NCI-H82 treated with DMSO at 0.1 percent for 48 hours (cell line): ENCODE results near the gene RASSF5.
A peak's percentile ranks its signal among the peaks of the same experiment; 100 is the strongest.

Experiments used
- DNase-seq: peaks from one replicate; lab custom pipeline; 2025; ENCODE audit not compliant: unreplicated experiment; lab: John Stamatoyannopoulos, UW

Gene RASSF5

GRCh38 chr1:206513312-206514111 lies 6.2 kb downstream of the RASSF5 start:
- DNase-seq: no peak

DNA sequence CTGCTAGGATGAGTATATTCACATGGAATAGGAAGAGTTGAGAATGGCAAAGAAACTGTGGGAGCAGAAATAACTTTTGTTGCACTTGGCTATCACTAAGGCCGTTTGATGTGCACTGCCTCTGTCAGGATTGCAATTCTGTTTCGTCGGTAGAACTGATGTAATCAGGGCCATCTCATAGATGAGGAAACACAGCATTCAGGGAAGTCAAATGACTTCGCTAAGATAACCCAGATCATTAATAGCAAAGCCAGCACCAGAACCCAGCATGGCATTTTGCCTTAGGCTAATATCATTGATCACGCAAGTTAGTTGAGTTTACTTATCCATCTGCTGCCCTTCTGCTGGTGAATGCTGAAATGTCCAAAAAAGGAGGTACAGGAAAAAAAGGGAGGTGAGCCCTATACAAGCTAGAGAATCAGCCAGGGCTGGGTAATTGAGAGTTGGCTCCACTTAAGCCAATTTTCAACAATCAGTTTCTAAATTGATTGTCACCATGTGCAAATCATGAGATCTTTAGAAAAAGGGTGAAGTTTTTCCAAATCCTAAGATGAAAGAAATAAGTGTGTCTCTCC lies 7.6 kb downstream of the RASSF5 start:
- DNase-seq: no peak

DNA sequence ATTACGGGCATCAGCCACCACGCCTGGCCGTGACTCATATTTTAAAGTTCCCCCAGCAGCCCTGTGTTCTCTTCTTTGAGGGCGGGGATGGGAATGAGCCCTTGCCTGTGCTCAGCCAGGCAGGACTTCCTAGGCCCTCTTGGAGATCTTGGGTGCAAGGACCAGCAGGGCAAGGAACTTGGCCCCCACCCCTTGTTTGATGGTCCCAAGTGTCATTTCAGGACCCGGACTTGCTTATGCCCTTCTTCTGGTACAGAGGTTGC lies 9.3 kb downstream of the RASSF5 start:
- DNase-seq: no peak

DNA sequence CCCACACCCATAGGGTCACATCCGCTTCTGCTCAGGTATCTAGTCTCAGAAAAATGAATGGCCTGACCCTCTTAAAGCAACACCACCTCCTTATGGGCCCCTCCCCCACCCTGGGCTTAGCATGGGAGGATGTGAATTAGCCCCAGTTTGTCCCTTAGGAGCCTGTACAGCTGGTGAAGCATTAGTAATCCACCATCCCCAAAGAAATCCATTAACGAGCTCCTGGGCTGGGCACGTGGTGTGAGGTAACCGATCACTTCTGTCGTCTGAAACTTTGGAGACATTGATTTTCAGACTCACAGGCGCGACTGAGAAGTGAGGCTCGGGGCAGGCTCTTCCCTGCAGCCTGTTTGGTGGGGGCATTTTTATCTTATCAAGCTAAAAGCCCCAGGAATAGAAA lies 10.5 kb downstream of the RASSF5 start:
- DNase-seq: peak; percentile 95

DNA sequence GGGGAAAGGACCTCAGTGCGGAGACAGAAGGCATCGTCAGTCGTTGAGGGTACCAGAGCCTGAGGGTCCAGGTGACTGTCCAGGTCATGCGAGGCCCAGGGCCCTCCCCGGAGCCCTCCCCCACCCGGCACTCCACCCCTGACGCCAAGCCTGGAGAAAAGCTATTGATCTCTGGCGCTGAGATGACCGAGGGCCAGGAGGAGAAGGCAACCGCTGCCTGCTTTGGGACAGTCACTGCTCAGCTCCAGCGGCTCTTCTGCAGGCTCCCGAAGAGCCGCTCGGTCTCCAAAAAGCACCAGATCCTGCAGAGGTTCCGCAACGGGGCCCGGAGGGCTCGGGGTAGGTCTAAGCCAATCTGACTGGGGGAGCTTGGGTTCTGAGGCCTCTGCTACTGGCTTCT lies 10.9 kb downstream of the RASSF5 start:
- no peak for DNase-seq

GRCh38 chr1:206518743-206519142 lies 11.4 kb downstream of the RASSF5 start:
- no peak for DNase-seq

DNA sequence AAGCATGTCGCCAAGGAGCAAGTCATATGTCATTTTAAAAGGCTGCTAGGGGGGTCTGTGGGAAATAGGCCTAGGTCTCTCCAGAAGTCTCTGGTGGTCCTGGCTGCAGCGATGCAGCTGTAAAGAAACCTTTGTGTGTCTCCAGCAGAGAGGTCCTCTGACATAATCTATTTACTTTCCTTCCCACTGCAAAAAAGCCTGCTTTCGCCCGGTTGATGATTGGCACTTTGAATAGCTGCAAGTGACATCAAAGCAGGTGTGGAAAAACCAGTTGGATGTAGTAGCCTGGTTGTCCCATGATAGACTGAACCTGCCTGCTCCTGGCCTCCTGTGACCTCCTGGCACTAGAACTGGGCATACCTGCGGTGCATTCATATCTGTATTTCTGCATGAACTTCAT lies 13.8 kb downstream of the RASSF5 start:
- no peak for DNase-seq

- no peak for DNase-seq
Observed at GRCh38 chr1:206521694-206522402, 14.5 kb downstream of the RASSF5 start.

DNA sequence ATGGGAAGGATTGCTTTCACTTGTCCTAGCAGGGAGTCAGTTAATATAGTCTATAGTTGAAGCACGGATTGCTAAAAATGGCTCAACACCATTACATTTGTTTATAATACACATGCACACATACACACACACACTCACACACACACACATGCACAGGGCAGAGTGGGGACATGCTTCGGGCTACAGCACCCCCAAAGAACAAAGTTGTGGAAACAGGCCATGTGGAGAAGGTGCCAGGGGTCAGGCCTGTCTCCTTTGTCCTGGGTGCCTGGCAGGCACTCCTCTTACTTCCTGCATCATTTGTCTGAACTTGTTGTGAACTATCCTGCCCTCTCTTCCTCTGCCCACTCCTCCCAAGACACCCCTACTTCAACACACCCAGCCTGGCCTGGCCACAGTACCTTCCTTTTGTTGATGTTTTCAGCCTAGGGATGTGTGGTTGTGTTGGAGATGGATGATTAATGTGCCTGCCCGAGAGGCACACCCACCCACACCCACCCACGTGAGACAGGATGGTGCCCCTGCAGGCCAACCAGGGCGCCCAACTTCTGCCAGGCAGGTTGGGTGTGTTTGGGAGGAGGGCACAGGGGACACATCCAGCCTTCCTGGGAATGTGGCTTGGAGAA lies 17.5 kb downstream of the RASSF5 start:
- DNase-seq: no peak

DNA sequence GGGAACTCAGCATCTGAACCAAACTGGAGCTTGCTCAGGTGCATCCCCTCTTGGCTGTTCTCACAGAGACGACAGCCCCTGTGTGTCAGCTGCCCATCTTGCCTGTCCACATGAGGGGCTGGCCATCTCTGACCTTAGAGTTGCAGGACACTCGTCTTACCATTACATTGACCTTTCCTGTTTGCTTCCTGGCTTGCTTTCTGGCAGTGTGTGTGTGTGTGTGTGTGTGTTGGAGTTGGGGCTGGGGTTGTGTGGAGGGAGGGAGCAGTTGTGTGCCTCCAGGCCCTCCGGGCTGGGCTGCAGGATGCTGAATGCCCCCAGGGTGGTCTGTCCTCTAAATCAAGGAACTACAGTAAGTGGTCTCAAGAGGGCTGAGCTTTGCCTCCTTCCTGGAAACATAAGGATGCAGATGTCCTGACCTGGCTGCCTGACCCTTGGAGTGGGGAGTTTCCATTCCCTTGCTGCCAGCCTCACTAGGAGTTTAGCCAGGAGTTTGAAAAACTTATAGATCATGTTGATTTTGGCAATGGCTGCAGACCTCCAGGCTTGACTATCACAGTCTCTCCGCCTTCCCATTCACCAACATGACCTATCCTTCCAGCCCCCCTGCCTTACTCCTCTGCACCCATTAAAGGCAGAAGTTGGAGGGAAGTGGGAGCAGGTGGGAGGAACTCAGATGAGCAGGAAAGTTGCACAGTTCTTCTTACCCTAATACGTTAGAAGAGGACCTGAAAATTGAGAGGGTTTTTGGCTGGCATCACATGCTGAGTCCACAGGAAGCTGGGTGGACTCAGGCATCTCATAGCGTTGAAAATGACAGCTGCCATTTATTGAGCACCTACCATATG lies 19.0 kb downstream of the RASSF5 start:
- DNase-seq: no peak

DNA sequence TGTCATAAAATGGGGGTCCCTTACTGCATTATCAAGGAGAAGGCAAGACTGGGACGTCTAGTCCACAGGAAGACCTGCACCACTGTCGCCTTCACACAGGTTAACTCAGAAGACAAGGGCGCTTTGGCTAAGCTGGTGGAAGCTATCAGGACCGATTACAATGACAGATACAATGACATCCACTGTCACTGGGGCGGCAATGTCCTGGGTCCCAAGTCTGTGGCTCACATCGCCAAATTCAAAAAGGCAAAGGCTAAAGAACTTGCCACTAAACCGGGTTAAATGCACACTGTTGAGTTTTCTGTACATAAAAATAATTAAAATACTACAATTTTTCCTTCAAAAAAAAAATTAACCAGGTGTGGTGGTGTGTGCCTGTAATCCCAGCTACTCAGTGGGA lies 22.1 kb downstream of the RASSF5 start:
- DNase-seq: no peak

DNA sequence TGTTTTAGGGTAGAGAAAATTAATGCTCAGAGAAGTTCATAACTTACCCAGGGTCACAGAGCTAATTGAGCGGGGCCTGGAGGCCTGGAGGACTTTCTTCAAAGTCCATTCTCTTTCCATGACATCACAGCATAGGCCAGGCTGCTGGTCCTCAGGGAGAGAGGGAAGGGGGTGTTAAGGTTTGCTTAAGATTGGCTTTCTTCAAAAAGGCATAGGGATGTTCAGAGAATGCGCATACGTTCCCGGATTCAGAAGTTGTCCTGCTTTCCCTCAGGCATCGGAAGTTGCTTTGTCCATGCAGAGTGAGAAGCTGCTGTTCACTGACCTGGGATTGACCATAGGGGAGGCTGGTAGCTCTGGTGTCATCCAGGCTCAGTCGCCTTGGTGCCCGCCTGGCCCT lies 25.0 kb downstream of the RASSF5 start:
- DNase-seq: no peak

DNA sequence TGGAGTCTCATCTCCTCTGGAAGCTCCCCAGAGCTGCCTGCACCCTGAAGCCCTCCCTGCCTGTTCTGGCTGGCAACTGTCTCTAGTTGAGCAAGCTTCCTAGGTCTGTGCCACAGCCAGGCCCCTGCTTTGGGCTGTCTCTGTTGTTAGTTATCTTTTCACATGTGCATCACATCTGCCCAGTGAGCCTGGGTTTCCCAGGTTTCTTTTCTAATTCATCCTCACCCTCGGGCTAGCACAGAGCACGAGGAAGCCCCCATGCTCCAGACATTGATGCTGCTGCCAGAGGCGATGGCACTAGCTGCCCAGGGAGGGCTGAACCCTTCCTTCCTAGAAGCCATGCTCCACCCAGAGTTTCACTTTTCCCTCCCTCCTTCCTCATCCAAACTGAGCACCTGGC lies 27.2 kb downstream of the RASSF5 start:
- no peak for DNase-seq

DNA sequence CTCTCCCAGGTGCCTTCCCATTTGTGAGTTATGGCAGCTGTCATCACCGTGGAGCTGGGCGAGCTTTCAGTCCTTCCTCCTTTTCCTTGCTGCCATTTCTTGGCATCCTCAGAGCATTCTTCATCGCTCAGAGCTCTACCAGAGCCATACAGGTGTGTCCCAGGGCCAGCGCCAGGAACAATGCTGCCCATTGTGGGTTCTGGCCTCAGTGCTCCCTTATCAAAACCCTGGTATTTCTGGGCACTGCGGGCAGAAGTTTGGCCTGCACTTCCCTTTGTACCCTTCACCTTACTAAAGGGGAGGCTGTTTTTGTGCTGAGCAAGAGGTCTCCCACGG lies 28.5 kb downstream of the RASSF5 start:
- DNase-seq: no peak

GRCh38 chr1:206537141-206537540 lies 29.8 kb downstream of the RASSF5 start:
- DNase-seq: no peak

DNA sequence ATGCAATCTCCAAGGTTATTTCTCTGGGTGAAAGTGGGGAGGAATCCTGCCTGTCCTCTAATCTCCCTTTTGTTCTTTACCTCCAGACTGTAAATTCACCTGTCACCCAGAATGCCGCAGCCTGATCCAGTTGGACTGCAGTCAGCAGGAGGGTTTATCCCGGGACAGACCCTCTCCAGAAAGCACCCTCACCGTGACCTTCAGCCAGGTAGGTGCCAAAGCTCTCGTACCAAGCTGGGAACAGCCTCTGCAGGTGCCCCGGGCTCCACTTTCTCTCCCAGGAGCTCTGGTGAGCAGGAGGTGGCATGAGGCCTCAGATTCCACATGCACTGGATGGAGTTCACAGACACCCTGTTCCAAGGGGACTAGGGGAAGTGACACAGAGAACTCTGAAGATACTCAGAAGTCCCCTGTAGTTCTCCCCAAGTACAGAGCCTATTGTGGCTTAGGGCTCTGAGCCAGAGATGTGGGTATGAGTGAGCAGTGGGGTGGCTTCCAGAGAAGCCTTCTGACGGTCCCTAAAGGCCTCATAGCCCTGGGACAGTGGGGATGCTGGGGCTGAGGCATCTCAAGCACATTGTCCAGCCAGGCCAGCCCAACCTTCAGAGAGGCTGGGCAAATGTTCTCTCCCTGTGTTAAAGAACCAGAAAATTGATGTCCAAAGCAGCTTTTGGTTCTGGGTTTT lies 30.9 kb downstream of the RASSF5 start:
- DNase-seq: no peak

DNA sequence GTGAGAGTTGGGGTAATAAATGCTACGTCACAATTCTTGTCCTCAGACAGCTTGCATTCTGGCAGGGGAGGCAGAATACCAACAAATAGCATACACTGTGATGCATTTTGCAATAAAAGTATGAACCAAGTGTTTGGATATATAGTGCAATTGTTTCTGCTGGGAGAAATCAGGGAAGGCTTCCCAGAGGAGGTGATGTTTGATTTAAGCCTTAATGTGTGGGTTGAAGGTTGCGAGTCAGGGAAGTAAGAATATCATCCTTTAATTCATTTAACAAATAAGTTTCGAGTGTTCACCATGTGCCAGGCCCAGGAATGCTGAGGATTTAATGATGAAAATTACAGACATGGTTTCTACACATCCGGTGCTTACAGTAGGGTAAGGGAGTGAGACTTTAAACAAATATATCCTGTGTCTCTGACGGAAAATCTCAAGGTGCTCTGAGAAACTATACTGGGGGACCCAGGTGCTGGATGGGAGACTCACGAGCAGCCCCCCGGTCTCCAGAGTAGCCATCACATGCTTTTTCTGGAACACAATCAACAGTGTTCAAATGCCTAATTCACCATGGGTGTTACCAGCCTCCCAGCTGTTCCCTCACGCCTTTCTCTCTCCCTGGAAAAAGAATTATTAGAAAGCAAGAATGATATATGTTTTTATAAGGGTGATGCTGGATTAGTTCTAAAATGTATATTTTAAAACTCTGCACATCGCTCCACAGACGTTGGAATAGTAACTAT lies 31.7 kb downstream of the RASSF5 start:
- DNase-seq: no peak

- DNase-seq: no peak
Observed at GRCh38 chr1:206540044-206540780, 32.9 kb downstream of the RASSF5 start.

DNA sequence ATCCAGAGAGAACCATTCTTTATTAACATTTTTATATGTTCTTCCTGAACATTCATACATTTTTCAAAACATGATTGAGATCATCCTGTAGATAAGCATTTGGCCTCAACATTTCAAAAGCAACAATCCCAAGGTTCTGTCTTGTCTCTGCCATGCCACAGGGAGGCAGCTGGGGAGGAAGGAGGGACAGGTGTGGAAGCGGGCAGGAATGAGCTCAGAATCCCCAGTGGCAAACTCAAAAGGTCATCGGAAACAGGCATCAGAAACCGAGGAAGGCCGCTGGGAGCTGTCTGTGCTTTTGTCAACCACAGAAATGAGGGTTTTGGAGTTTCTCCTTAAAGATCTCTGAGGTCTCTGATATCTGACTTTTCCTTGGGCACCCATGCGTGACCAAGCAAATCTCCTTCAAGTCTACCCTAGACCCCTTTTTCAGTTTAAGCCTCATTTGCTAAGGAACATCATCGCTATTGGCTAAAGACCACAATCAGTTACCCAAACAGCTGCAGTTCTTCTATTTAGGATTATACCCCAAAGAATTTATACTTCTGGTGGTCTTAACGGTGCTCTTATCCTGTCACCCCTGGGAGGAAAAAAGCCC lies 34.0 kb downstream of the RASSF5 start:
- no peak for DNase-seq
